ENCODE results near the gene BICD2. TPM values are rescaled to one million over a fixed set of nuclear protein-coding genes. Genes with fewer than 3 reads are reported as not detected.
A peak's percentile ranks its signal among the peaks of the same experiment; 100 is the strongest.

BICD2 gene
- total RNA-seq, 2 donors from 2014 or later, result 32.2 to 40.4 TPM

DNA sequence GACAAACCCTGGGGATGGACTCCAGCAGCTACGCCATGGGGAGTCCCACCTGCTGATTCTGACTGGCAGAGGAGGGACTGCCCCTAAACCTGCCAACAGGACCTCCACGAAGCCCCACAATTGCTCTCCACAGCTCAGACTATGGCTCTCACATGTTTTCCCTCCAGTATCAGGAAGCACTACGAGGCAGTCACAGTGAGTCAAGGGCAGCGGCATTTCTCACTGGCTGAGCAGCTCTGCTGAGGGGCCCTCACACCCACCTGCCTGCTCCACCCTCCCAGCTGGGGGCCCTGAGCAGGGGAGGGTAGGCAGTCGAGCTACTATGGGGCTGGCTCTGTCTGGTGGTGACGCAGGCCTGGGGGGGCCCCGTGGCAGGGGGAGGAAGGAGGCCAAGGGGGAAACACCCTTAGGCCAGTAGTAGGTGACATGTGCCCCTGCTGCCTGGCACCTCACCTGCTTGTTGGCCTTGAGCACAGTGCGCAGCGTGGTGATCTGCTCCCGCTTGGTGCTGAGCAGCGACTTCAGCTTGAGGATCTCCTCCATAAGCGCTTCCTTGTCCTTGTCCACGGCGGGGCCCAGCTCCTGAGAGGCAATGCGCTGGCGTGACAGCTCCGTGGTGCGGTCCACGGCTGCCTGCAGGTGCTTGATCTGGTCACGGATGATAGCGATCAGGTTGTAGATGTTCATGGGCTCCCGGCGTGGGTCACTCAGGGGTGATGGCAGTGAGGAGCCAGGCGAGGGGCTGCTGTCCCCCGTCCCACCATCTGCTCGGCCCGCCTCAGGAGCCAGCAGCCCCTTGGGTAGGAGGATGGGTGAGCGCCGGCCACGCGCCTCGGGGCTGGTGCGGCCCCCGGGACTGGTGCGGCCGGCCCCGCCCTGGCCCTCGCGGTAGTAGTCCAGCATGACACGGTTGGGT is 46.3 kb downstream of the BICD2 start:
- TF ChIP-seq, protein P1, sequence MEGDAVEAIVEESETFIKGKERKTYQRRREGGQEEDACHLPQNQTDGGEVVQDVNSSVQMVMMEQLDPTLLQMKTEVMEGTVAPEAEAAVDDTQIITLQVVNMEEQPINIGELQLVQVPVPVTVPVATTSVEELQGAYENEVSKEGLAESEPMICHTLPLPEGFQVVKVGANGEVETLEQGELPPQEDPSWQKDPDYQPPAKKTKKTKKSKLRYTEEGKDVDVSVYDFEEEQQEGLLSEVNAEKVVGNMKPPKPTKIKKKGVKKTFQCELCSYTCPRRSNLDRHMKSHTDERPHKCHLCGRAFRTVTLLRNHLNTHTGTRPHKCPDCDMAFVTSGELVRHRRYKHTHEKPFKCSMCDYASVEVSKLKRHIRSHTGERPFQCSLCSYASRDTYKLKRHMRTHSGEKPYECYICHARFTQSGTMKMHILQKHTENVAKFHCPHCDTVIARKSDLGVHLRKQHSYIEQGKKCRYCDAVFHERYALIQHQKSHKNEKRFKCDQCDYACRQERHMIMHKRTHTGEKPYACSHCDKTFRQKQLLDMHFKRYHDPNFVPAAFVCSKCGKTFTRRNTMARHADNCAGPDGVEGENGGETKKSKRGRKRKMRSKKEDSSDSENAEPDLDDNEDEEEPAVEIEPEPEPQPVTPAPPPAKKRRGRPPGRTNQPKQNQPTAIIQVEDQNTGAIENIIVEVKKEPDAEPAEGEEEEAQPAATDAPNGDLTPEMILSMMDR (IDR thresholded peaks at IDR 0.05), result no peak
- no peak overlapping the region for H3K27ac ChIP-seq

DNA sequence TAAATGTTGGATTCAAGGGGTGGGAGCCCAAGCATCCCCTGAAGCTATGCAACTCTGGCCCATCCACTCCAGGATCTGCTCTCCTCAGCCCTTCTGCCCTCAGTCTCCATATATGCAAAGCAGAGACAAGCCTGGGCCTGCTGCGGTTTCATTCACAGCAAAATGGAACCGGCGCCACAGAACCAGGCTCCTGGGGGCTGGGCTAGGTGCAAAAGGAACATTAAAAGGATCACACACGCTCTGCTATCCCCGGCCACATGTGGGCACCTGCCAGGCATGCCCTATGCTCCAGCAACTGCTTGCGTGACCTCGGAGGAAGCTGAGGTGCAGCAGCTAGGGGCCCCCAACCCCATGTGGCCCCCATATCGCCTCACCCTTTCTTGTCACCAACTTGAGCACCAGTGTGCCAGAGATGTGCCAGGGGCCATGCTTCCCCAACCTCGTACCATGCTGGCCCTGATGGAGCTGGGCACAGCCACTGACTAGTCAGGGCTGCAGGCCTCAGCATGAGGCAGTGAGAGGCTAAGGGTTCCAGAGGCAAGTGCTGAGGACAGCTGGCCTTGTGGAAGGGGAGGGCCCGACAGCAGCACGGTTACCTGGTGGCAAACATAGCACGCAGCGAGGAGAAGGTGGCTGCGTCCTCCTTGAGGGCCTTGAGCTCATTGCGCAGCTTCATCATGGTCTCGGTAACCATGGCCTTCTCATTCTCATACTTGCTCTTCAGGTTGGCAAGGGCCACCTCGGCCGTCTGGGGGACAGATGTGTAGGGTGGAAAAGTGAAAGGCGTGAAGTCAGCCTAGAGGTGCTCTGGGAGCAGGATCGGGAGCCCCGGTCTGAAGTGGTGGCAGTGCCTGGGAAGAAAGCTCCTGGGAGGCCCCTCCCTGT is 47.2 kb downstream of the BICD2 start:
- Histone ChIP-seq H3K4me1 (peaks cover 0 to 25% of the 10 kb centered on the region in 2 donors), H3K9me3 (no peaks in the 10 kb centered on the region), H3K27ac (peak overlapping the region in 1 of 2 donors; percentile 49), H3K4me3 (no peak overlapping the region), H3K27me3 (no peaks in the 10 kb centered on the region), H3K36me3 (peaks cover 80% of the 10 kb centered on the region)
- peak; percentile 46 for DNase-seq (ENCODE audit: low spot score)
- TF ChIP-seq, protein P1 (IDR thresholded peaks at IDR 0.05), result no peak

More for the DNA sequence above, 46.3 kb downstream of the BICD2 start:
- H3K4me1 ChIP-seq, result peaks cover 0 to 25% of the 10 kb centered on the region in 2 donors
- no peaks in the 10 kb centered on the region for H3K9me3 ChIP-seq
- peaks cover 75% of the 10 kb centered on the region for H3K36me3 ChIP-seq
- no peaks in the 10 kb centered on the region for H3K27me3 ChIP-seq
- DNase-seq (ENCODE audit: low spot score), result peak; percentile 54
- H3K4me3 ChIP-seq, result no peak overlapping the region

DNA sequence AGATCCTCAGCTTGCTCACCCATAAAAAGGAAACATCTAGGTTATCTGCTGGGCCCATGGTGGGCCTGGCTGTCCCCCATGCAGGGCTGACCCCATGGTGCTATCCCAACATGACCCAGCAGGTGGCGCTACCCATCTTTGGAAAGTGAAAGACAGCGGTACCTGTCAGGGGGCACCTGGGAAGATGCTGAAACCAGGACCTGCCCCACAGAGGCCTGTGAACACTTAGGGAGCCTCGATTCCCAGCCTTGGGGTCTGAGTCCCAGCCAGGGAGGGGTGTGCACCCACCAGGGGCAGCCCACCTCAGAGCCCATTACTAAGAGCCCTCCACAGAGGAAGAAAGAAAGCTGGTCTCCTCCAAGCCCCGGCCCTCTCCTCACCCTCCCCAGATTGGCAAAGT is 48.1 kb downstream of the BICD2 start:
- no peak overlapping the region for H3K4me3 ChIP-seq
- TF ChIP-seq, protein P1 (IDR thresholded peaks at IDR 0.05), result peak; percentile 94 to 98
- H3K4me1 ChIP-seq, result peaks cover 0 to 29% of the 10 kb centered on the region in 2 donors
- DNase-seq (ENCODE audit: low spot score), result peak; percentile 61
- H3K27ac ChIP-seq, result peak overlapping the region in 1 of 2 donors; percentile 49
- peaks cover 71% of the 10 kb centered on the region for H3K36me3 ChIP-seq
- no peaks in the 10 kb centered on the region for H3K27me3 ChIP-seq
- no peaks in the 10 kb centered on the region for H3K9me3 ChIP-seq

DNA sequence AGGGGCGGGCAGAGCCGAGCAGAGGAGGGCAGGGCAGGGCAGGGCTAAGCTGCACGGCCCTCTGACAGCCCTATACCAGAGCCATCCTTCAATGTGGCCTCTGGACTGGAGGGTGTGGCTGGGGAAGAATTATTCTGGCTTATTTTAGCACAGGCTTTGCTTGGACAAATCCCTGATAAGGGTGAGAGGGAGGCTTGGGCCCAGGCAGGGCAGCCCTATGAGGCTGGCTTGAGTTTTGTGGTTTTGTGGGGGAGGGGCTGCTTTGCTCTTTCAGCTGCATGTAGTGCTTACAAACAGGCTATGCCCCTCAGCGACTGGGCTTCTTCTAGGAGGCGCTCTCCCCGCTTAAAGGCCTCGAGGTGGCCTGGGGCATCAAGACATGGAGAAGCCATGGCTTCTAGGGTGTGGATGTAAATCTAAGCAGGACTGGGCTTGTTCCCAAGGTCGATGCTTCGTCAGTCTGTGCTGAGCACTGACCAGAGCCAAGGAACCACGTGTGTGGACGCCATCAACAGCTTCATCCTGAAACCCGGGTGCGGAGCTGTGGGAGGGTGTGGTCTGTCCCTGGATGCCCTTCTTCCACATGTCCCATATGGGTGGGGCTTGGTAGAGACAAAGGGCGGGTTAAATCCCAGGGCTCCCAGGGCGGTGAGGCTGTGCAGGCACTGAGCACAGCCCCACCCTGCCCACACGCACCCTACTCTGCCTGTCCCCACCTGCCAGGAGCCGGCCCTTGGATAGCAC is 49.0 kb downstream of the BICD2 start:
- Histone ChIP-seq H3K4me1 (peaks cover 0 to 29% of the 10 kb centered on the region in 2 donors), H3K9me3 (no peaks in the 10 kb centered on the region), H3K4me3 (no peak overlapping the region), H3K27ac (peak overlapping the region; percentile 47 to 49), H3K36me3 (peaks cover 70% of the 10 kb centered on the region), H3K27me3 (no peaks in the 10 kb centered on the region)
- peak; percentile 59 for DNase-seq (ENCODE audit: low spot score)
- TF ChIP-seq, protein P1 (IDR thresholded peaks at IDR 0.05), result no peak

DNA sequence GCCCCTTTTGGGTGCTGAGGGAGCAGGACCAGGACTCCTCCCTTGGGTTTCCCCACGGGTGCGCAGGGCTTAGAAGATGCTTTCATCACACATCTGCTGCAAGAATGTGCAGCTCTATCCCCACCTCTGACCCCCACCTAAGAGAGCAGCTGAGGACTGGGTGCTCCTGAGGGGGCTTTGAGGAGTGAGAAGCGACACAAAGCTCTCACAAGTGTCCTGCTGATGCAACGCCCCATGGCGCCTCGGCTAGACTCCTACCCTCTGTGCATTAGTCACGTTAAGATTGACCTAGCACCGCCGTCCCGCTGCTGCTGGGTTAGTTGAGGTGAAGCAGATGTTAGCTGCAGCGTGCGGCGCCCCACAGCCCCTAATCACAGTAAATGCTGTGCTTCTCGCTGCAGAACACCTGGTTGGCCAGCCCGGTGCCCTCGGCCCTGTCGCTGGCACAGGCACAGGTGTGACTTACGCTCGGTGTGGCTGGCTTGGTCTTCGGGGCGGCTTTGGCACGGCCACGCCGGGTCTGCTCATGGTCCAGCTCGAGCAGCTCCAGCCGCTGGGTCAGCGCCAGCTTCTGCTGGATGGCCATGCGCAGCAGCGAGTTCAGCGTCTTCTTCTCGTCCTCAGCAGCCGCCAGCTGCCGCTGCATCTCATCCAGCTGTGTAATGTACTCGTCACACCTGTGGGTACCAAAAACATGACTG is 49.7 kb downstream of the BICD2 start:
- DNase-seq (ENCODE audit: low spot score), result peak; percentile 58
- no peaks in the 10 kb centered on the region for H3K9me3 ChIP-seq
- peaks cover 64% of the 10 kb centered on the region for H3K36me3 ChIP-seq
- H3K27ac ChIP-seq, result peak overlapping the region; percentile 47 to 49
- TF ChIP-seq, protein P1 (IDR thresholded peaks at IDR 0.05), result no peak
- peaks cover 0 to 29% of the 10 kb centered on the region in 2 donors for H3K4me1 ChIP-seq
- H3K4me3 ChIP-seq, result no peak overlapping the region
- no peaks in the 10 kb centered on the region for H3K27me3 ChIP-seq

Data from right atrium auricular region (tissue), 2 donors.